GM10847 (cell line): ENCODE measurements around the gene MRPL42.

Source experiments
- POLR2A ChIP-seq: IDR thresholded peaks from 2 replicates; pipeline ENCODE4 v1.6.1; 2011; ENCODE audit not compliant: insufficient read length; ENCODE audit errors: extremely low read depth

Gene MRPL42

DNA sequence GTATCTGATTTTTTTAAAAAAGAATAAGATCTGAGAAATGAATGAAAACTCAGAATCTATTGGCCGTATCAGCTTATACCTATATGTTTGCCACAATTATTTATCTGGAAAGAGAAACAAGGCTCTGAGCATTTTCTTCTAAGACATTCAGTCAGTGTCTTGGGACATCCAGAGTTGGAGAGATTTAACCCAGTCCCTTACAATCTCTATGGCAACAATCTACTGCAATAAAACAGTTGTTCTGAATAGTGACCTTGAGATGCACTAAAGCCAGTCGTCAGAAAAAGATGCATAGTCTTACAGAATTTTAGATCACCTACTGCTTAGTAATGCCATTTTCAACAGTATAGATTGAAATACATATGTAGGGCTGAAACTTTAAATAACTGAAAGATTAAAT is 53.1 kb downstream of the MRPL42 start:
- no peak for TF ChIP-seq POLR2A

DNA sequence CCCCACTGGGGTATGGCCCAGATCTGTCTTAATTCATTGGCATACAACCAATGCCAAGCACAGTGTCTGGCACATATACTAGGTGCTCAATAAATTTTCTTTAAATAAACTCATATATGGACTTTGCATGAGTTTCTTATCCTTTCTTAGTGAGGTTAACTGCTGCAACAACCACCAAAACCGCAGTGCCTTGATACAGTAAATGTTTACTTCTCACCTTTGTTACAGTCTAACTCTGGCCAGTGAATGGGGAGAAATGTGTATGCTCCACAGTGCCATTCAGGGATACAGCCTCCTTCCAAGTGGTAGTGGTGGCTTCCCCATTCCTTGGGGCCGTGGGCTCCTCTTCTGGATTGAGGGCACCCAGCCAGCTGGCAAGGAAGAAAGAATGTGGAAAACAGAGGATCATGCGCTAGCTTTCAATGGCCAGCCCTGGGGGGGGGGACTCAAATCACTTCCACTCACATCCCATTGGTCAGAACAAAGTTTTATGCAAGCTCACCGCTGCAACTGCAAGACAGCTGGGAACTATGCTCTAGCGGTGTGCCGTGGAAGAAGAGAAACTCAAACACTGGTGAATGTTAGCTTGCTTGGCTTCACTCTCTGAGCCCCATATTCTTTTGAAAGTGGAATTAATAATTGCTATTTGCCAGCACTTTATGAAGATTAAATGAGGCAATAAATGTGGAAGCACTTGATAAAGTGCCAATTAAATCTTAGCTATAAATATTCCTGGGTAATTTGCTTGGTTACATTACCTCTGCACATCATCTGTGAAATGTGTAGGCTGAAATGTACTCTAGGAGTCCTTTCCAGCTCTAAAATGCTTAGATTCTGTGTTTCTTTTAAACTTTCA is 54.1 kb downstream of the MRPL42 start:
- no peak for TF ChIP-seq POLR2A

DNA sequence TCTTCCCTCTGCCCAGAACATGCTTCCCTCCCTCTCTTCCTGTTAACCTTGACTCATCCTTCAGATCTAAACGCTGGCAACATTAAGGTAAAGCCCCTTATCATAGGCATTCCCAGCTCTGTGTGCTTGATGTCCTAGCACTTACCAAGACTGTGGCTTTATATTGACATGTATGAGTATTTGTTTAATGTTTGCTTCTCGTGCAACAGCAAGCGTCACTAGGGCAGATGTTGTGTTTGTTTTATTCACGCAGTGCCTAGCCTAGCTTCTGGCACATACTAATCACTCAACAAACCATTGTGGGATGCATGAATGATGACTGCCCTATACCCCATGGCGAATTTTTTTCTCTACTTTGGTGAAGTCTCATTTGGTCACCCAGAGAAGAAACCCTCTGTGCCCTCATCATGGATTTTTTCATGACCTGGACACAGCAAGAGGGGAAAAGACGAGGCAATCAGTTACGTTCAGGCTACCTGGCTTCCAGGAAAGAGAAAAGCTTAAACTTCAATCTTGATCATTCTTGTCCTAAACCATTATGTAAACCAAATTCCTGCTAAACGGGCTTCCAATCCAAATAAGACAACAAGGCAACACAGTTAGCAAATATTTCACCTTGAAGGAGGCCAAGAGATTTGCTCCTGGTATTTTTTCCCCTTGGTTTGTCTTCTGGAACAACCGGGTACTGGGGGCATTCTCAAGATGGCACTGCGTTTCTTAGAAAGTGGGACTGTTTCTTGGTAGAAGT is 57.2 kb downstream of the MRPL42 start:
- no peak for TF ChIP-seq POLR2A

DNA sequence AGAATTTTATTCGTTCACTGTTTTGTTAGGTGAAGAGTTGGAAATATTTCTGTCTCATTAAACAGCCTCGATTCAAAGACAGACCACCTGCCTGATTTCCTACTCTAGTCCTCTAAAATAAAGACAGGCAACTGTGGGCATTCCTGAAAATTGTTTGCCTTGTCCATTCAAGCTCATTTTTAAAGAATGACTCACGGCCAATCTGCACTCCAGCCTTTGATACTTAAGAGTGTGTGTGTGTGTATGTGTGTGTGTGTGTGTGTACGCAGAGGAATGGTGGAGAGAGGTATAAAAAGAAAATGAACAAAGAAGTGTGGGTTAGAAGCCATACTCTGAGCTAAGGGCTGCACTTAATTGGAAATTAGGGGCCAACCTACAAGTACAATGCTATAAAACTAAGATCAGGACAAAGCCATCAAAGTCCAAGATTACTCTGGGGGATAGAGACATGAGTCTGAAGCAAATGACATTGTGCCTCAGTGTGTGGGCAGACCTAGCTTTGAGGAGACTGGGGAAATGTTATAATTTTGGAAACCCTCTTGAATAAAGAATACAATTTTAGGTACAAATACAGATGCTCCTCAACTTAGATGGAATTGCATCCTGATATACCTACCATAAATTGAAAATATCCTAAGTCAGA is 59.6 kb downstream of the MRPL42 start:
- TF ChIP-seq POLR2A, result no peak

GRCh38 chr12:93530358-93530757 is 63.0 kb downstream of the MRPL42 start:
- no peak for TF ChIP-seq POLR2A

- TF ChIP-seq POLR2A, result no peak
Observed at GRCh38 chr12:93533310-93533709, 66.0 kb downstream of the MRPL42 start.

- no peak for TF ChIP-seq POLR2A
Observed at GRCh38 chr12:93536111-93536765, 68.9 kb downstream of the MRPL42 start.

DNA sequence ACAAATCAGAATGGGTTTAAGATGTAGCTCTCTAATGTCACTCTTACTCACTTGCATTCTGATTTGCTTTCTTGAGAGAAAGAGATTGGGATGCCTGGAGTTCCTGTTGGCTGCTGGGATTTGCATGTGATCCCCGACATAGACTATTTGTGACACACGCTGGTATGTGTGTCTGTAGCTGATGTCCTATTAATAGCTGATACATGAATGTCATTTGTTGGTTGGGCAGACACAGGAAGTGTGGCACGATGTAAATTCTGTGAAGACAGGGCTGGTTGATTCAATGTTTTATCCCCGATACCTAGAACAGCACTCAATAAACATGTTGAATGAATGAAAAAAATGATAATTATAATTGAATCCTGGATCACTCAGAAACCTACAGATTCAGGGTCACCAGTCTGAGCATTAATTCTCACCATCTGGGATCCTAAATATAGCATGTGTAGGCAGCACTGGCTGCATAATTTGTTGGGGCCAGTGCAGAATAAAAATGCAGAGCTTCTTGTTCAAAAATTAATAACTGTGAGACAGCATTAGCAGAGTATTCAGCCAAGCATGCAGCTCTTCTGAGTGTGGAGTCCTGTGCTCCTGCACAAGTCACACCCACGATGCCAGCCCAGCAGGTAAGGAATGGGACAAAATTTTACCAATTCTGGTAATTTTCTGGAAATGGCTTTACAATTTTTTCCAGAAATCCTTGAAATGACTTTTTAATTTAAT is 69.6 kb downstream of the MRPL42 start:
- no peak for TF ChIP-seq POLR2A

GRCh38 chr12:93537769-93538168 is 70.5 kb downstream of the MRPL42 start:
- no peak for TF ChIP-seq POLR2A

DNA sequence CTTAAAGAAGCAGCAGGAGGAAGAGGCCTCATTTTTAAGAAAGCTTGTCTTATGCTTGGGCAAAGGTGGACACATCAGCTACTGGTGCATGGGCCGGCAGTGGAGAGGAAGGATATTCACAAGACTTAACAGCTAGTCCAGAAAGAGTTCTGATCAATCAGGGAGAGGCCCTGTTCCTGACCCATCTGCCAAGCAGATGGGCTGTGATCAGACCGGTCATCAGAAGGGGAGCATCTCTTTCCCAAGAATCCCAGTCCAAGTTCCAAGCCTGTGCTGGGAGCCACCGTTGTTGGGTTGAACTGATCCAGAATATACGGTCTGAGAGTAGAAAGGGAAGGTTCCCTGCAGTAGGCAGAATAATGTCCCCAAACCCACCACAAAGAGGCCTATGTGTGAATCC is 72.5 kb downstream of the MRPL42 start:
- TF ChIP-seq POLR2A, result no peak

DNA sequence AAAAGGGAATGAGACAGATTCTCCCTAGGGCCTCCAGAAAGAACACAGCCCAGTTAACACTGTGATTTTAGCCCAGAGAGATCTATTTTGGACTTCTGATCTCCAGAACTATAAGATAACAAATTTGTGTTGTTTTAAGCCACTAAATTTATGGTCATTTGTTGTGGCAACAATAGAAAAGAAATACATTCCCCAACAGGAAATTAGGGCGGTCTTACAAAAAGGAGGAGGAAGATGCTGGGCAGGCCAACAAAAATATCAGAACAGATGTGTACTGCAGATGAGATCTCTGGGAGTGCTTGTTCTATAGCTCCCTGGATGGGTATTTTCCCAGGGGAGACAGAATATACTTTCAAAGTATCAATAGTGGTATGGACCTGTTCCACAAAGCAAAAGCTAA is 73.2 kb downstream of the MRPL42 start:
- no peak for TF ChIP-seq POLR2A

DNA sequence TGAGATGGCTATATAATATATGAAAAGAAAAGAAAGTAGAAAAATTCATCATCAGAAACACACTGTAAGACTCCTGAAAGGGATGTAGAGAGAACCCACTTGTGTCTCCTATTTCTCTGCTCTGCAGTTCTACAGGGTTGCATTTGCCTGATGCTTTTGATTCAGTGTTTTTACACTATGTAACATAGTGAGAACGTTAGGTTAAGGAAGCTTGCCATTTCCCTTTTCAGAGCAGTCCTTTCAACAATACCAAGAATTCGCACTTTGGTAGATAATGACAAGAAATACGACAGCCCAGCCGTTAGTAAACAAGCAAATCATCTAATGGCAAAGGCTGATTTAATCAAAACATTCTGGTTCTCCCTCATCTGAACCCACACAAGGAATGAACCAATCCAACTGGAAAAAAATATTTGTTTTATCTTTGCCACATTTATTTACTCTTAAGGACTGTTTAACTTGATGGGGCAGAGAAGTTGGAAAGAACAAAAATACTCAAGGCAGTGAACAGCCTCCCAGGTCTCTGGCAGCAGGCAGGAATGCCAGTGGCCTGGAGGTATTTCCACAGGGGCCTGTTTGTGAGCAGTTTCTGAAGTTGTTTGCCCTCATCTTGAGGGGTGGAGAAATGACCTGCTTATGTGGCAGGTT is 74.4 kb downstream of the MRPL42 start:
- no peak for TF ChIP-seq POLR2A

DNA sequence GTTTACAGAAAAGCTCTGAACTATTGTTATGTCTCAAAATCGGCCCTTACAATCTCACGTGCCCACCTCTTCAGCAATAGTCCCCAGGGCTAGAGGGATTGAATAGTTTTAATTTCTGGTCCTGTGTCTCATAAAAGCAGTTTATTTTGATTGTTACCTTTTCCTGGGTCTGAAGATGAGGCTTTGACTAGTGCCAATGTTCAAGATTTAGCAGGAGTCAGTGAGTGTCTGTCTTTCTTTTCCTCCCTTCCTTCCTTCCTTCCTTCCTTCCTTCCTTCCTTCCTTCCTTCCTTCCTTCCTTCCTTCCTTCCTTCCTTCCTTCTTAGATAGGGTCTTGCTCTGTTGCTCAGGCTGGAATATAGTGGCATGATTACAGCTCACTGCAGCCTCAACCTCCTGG is 80.5 kb downstream of the MRPL42 start:
- TF ChIP-seq POLR2A, result no peak

DNA sequence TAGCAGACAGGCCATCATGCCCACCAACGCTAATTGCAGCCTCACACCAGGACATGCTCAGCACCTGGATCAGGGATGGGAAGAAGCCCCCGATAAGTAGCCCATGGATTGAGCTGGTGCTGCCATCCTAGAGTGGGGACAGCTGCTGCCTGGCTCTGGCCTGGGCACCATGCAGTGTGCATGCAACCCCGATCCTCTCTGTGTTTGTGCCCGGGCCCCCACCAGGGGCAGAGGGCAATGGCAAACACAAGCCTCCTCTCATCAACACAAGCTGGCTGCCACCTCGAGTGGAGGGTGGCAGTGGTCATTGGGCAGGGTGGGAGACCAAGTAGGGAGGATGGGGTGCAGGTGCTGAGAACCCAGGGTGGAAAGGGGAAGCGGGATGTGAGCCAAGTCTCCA is 81.9 kb downstream of the MRPL42 start:
- no peak for TF ChIP-seq POLR2A
